Measurements from ENCODE around the gene MID1.

Gene MID1

GRCh38 chrX:10507876-10508275, 112.5 kb downstream of the MID1 start:
- no peak overlapping the region for H3K9ac ChIP-seq (ENCODE audit: low read length)
- no peaks in the 10 kb centered on the region for H3F3A ChIP-seq (ENCODE audit: insufficient read depth)
- no peaks in the 10 kb centered on the region for H3K36me3 ChIP-seq (ENCODE audit: low read length)
- no peak overlapping the region for H3K4me3 ChIP-seq (ENCODE audit: insufficient read depth, low read length, poor library complexity, severe bottlenecking)
- H4K20me1 ChIP-seq (ENCODE audit: low read depth, low read length): no peaks in the 10 kb centered on the region
- H3K9me3 ChIP-seq (ENCODE audit: insufficient read depth, low read length): no peaks in the 10 kb centered on the region
- TF ChIP-seq, protein P1, sequence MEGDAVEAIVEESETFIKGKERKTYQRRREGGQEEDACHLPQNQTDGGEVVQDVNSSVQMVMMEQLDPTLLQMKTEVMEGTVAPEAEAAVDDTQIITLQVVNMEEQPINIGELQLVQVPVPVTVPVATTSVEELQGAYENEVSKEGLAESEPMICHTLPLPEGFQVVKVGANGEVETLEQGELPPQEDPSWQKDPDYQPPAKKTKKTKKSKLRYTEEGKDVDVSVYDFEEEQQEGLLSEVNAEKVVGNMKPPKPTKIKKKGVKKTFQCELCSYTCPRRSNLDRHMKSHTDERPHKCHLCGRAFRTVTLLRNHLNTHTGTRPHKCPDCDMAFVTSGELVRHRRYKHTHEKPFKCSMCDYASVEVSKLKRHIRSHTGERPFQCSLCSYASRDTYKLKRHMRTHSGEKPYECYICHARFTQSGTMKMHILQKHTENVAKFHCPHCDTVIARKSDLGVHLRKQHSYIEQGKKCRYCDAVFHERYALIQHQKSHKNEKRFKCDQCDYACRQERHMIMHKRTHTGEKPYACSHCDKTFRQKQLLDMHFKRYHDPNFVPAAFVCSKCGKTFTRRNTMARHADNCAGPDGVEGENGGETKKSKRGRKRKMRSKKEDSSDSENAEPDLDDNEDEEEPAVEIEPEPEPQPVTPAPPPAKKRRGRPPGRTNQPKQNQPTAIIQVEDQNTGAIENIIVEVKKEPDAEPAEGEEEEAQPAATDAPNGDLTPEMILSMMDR (IDR thresholded peaks at IDR 0.05; ENCODE audit: insufficient read depth, low read length, poor library complexity, severe bottlenecking): no peak
- no peak for TF ChIP-seq EZH2phosphoT487 (conservative IDR thresholded peaks at IDR 0.05; ENCODE audit: low read length)
- H3K9me2 ChIP-seq (replicated peaks; ENCODE audit: insufficient read depth, low read length): no peaks in the 10 kb centered on the region
- H3K27ac ChIP-seq (ENCODE audit: low read depth, low read length): no peak overlapping the region
- H3K27me3 ChIP-seq (ENCODE audit: low read length): no peaks in the 10 kb centered on the region
- H3K4me2 ChIP-seq (ENCODE audit: low read depth, low read length, poor library complexity, severe bottlenecking): no peak overlapping the region
- H2AFZ ChIP-seq (ENCODE audit: low read depth, low read length, severe bottlenecking): no peak overlapping the region
- no peaks in the 10 kb centered on the region for H3K79me2 ChIP-seq (ENCODE audit: insufficient read depth, low read length)

DNA sequence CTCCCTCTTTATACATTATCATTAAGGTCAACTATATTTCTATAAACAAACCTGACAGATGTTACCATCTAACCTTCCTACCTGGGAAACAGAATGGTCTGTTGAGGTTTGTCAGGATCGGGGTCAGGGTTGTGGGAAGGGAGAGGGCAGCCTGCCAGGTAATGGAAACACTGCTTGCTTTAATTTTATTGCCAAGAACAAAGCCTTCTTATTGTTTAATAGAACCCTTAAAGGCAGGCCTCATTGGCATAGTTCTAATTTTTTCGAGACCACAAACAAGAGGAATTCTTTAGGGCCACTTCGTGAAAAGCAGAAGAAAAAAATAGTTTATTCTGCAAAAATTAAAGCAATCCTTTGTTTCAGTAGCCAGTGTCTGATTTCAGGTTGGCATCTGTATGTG, 113.2 kb downstream of the MID1 start:
- Histone ChIP-seq H4K20me1 (ENCODE audit: low read depth, low read length) (no peaks in the 10 kb centered on the region), H3K36me3 (ENCODE audit: low read length) (no peaks in the 10 kb centered on the region), H3K4me2 (ENCODE audit: low read depth, low read length, poor library complexity, severe bottlenecking) (no peak overlapping the region), H3K4me3 (ENCODE audit: insufficient read depth, low read length, poor library complexity, severe bottlenecking) (no peak overlapping the region), H3K9me3 (ENCODE audit: insufficient read depth, low read length) (no peaks in the 10 kb centered on the region), H3K9ac (ENCODE audit: low read length) (no peak overlapping the region), H3K9me2 (replicated peaks; ENCODE audit: insufficient read depth, low read length) (no peaks in the 10 kb centered on the region), H3K27ac (ENCODE audit: low read depth, low read length) (no peak overlapping the region), H3K79me2 (ENCODE audit: insufficient read depth, low read length) (no peaks in the 10 kb centered on the region), H3K27me3 (ENCODE audit: low read length) (no peaks in the 10 kb centered on the region), H2AFZ (ENCODE audit: low read depth, low read length, severe bottlenecking) (no peak overlapping the region), H3F3A (ENCODE audit: insufficient read depth) (no peaks in the 10 kb centered on the region)
- TF ChIP-seq, protein P1 (IDR thresholded peaks at IDR 0.05; ENCODE audit: insufficient read depth, low read length, poor library complexity, severe bottlenecking): no peak
- no peak for TF ChIP-seq EZH2phosphoT487 (conservative IDR thresholded peaks at IDR 0.05; ENCODE audit: low read length)

GRCh38 chrX:10506781-10507180, 113.6 kb downstream of the MID1 start:
- no peak overlapping the region for H3K9ac ChIP-seq (ENCODE audit: low read length)
- H3K4me3 ChIP-seq (ENCODE audit: insufficient read depth, low read length, poor library complexity, severe bottlenecking): no peak overlapping the region
- no peak overlapping the region for H2AFZ ChIP-seq (ENCODE audit: low read depth, low read length, severe bottlenecking)
- no peak overlapping the region for H3K27ac ChIP-seq (ENCODE audit: low read depth, low read length)
- no peak overlapping the region for H3K4me2 ChIP-seq (ENCODE audit: low read depth, low read length, poor library complexity, severe bottlenecking)
- H3K9me2 ChIP-seq (replicated peaks; ENCODE audit: insufficient read depth, low read length): no peaks in the 10 kb centered on the region
- TF ChIP-seq, protein P1 (IDR thresholded peaks at IDR 0.05; ENCODE audit: insufficient read depth, low read length, poor library complexity, severe bottlenecking): no peak
- no peak for TF ChIP-seq EZH2phosphoT487 (conservative IDR thresholded peaks at IDR 0.05; ENCODE audit: low read length)
- H3F3A ChIP-seq (ENCODE audit: insufficient read depth): no peaks in the 10 kb centered on the region
- no peaks in the 10 kb centered on the region for H3K36me3 ChIP-seq (ENCODE audit: low read length)
- H4K20me1 ChIP-seq (ENCODE audit: low read depth, low read length): no peaks in the 10 kb centered on the region
- H3K9me3 ChIP-seq (ENCODE audit: insufficient read depth, low read length): no peaks in the 10 kb centered on the region
- no peaks in the 10 kb centered on the region for H3K27me3 ChIP-seq (ENCODE audit: low read length)
- no peaks in the 10 kb centered on the region for H3K79me2 ChIP-seq (ENCODE audit: insufficient read depth, low read length)

All from SU-DHL-6 (cell line).